H1 (cell line): ENCODE data around the gene AHDC1. TPM values are rescaled to one million over a fixed set of nuclear protein-coding genes. Genes with fewer than 3 reads are reported as not detected.

ENCODE experiments used
- CTCF ChIA-PET: fragments of 300-600 bp; sonication (Branson Sonifier 250); formaldehyde crosslinking; loops from one replicate; lab custom pipeline; 2021; ENCODE audit not compliant: partially characterized antibody; lab: Charles Lee
- POLR2A ChIA-PET: fragments of 300-600 bp; sonication (Branson Sonifier 250); formaldehyde crosslinking; loops from one replicate; lab custom pipeline; 2021; ENCODE audit warnings: inconsistent platforms; ENCODE audit not compliant: partially characterized antibody; lab: Charles Lee
- DNase-seq, 2 experiments: peaks; one replicate each; pipeline versions ENCODE4 v3.0.0 to v3.0.0-alpha.2; 2010 to 2022; ENCODE audit warnings: low spot score in 2 of 2, low read depth in 1 of 2, mixed read lengths in 1 of 2
- FAIRE-seq: peaks from 2 replicates; lab custom pipeline; 2011; peaks lifted over from hg19 to GRCh38; lab: Jason Lieb, UNC
- H2AFZ ChIP-seq: 2 replicates; pipeline ENCODE4 v1.8.1; 2012; ENCODE audit warnings: low read length, inconsistent platforms
- H2AK5ac ChIP-seq: 2 replicates; pipeline ENCODE4 v1.6.1; 2013; ENCODE audit warnings: low read depth, low read length
- H2BK120ac ChIP-seq: replicated peaks from 2 replicates; pipeline ENCODE3; 2013; ENCODE audit warnings: low read depth, low read length, inconsistent platforms
- H2BK12ac ChIP-seq: 2 replicates; pipeline ENCODE4 v1.6.1; 2013; ENCODE audit warnings: low read depth, low read length
- H2BK15ac ChIP-seq: 2 replicates; pipeline ENCODE4 v1.6.1; 2013; ENCODE audit warnings: low read length
- H2BK20ac ChIP-seq: 2 replicates; pipeline ENCODE4 v1.6.1; 2013; ENCODE audit warnings: low read length
- H2BK5ac ChIP-seq: 2 replicates; pipeline ENCODE4 v1.6.1; 2013; ENCODE audit warnings: low read depth, low read length
- H3K14ac ChIP-seq: 2 replicates; pipeline ENCODE4 v1.6.1; 2013; ENCODE audit warnings: inconsistent platforms; ENCODE audit not compliant: insufficient read length
- H3K18ac ChIP-seq: 2 replicates; pipeline ENCODE4 v1.6.1; 2013; ENCODE audit warnings: low read length; ENCODE audit errors: extremely low read depth
- H3K23ac ChIP-seq: 2 replicates; pipeline ENCODE4 v1.6.1; 2013; ENCODE audit warnings: inconsistent platforms; ENCODE audit not compliant: insufficient read length
- H3K23me2 ChIP-seq: 2 replicates; pipeline ENCODE4 v1.6.1; 2013; ENCODE audit warnings: low read depth, low read length
- H3K27ac ChIP-seq: 2 replicates; pipeline ENCODE4 v1.6.1; 2011; ENCODE audit warnings: low read depth, low read length, inconsistent platforms
- H3K27me3 ChIP-seq, 4 experiments: replicated peaks in 1 of 4; 1 replicate in 1 of 4; 2 replicates in 3 of 4; pipeline versions ENCODE4 v1.6.1 to v1.8.1; 2011 to 2013; ENCODE audit warnings: low read length in 3 of 4, mild to moderate bottlenecking in 3 of 4, inconsistent platforms in 2 of 4, mixed read lengths in 2 of 4, moderate library complexity in 1 of 4; ENCODE audit not compliant: control insufficient read depth in 3 of 4, insufficient read depth in 3 of 4; ENCODE audit errors: extremely low read depth in 1 of 4
- H3K36me3 ChIP-seq, 4 experiments: 2 replicates each; pipeline versions ENCODE4 v1.6.1 to v1.8.1; 2011 to 2013; ENCODE audit warnings: mild to moderate bottlenecking in 4 of 4, low read length in 3 of 4, moderate library complexity in 2 of 4, control low read depth in 1 of 4, inconsistent platforms in 1 of 4; ENCODE audit not compliant: insufficient read depth in 4 of 4, control insufficient read depth in 2 of 4
- H3K4ac ChIP-seq: replicated peaks from 2 replicates; pipeline ENCODE3; 2013; ENCODE audit warnings: low read length, low read depth, mixed read lengths, inconsistent platforms; ENCODE audit not compliant: insufficient read length
- H3K4me1 ChIP-seq, 4 experiments: replicated peaks in 1 of 4; 1 replicate in 1 of 4; 2 replicates in 3 of 4; pipeline versions ENCODE4 v1.6.1 to v1.8.1; 2011 to 2013; ENCODE audit warnings: low read length in 3 of 4, inconsistent platforms in 2 of 4, mixed read lengths in 1 of 4; ENCODE audit not compliant: insufficient read depth in 4 of 4, control insufficient read depth in 3 of 4
- H3K4me2 ChIP-seq, 2 experiments: 2 replicates each; pipeline versions ENCODE4 v1.6.1 to v1.8.1; 2011 to 2013; ENCODE audit warnings: low read depth in 2 of 2, low read length in 2 of 2, control low read depth in 1 of 2, inconsistent platforms in 1 of 2, mild to moderate bottlenecking in 1 of 2; ENCODE audit not compliant: insufficient read depth in 1 of 2
- H3K4me3 ChIP-seq, 4 experiments: fragments of 200-600, 300-600 bp in 1 of 4; sonication (generic), shearing (Covaris generic), sonication (Bioruptor Twin) in 1 of 4; 2 replicates each; pipeline versions ENCODE4 v1.5.1 to v1.8.1; 2011 to 2016; ENCODE audit warnings: low read length in 4 of 4, low read depth in 3 of 4, control low read depth in 2 of 4, inconsistent platforms in 2 of 4, mild to moderate bottlenecking in 2 of 4, mixed read lengths in 1 of 4, moderate library complexity in 1 of 4; ENCODE audit not compliant: insufficient read depth in 2 of 4; ENCODE audit errors: extremely low read depth in 1 of 4
- H3K56ac ChIP-seq: replicated peaks from 2 replicates; pipeline ENCODE3; 2013; ENCODE audit warnings: low read depth, mild to moderate bottlenecking, mixed read lengths, low read length, inconsistent platforms; ENCODE audit not compliant: insufficient read length
- H3K79me1 ChIP-seq: 2 replicates; pipeline ENCODE4 v1.6.1; 2013; ENCODE audit warnings: low read depth, low read length, control low read depth
- H3K79me2 ChIP-seq, 2 experiments: 2 replicates each; pipeline versions ENCODE4 v1.6.1 to v1.8.1; 2012 to 2013; ENCODE audit warnings: low read length in 2 of 2, mild to moderate bottlenecking in 2 of 2, inconsistent platforms in 1 of 2; ENCODE audit not compliant: insufficient read depth in 2 of 2, control insufficient read depth in 1 of 2
- H3K9ac ChIP-seq, 4 experiments: replicated peaks in 1 of 4; 1 replicate in 1 of 4; 2 replicates in 3 of 4; pipeline versions ENCODE4 v1.6.1 to v1.8.1; 2011 to 2013; ENCODE audit warnings: low read depth in 3 of 4, low read length in 3 of 4, control low read depth in 2 of 4, mild to moderate bottlenecking in 2 of 4, moderate library complexity in 2 of 4, inconsistent platforms in 1 of 4; ENCODE audit errors: extremely low read depth in 1 of 4
- H3K9me3 ChIP-seq, 2 experiments: 2 replicates each; pipeline versions ENCODE4 v1.6.1 to v1.8.1; 2012 to 2013; ENCODE audit warnings: mild to moderate bottlenecking in 2 of 2, moderate library complexity in 2 of 2, control low read depth in 1 of 2, inconsistent platforms in 1 of 2, low read depth in 1 of 2, low read length in 1 of 2, mixed read lengths in 1 of 2; ENCODE audit not compliant: insufficient read depth in 2 of 2
- H4K20me1 ChIP-seq, 2 experiments: replicated peaks in 1 of 2; 2 replicates each; pipeline versions ENCODE3 to v1.8.1; 2011 to 2013; ENCODE audit warnings: inconsistent platforms in 2 of 2, low read length in 2 of 2, mild to moderate bottlenecking in 1 of 2; ENCODE audit not compliant: insufficient read depth in 2 of 2, control insufficient read depth in 1 of 2
- H4K5ac ChIP-seq: 2 replicates; pipeline ENCODE4 v1.6.1; 2013; ENCODE audit warnings: low read length, low read depth, mixed read lengths, inconsistent platforms; ENCODE audit not compliant: insufficient read length
- H4K8ac ChIP-seq: 2 replicates; pipeline ENCODE4 v1.8.0; 2013; ENCODE audit warnings: mild to moderate bottlenecking, moderate library complexity, low read length, inconsistent platforms; ENCODE audit not compliant: insufficient read depth; ENCODE audit errors: extremely low read depth
- H4K91ac ChIP-seq: replicated peaks from 2 replicates; pipeline ENCODE3; 2013; ENCODE audit warnings: low read length, mixed read lengths, inconsistent platforms; ENCODE audit not compliant: insufficient read length
- BACH1 ChIP-seq: IDR thresholded peaks from 2 replicates; pipeline ENCODE4 v1.6.1; 2012; ENCODE audit warnings: low read length, improper control_type of control experiment
- CHD1 ChIP-seq: IDR thresholded peaks from 2 replicates; pipeline ENCODE4 v1.6.1; 2012; ENCODE audit warnings: low read depth, low read length, improper control_type of control experiment
- E2F6 ChIP-seq: IDR thresholded peaks from 2 replicates; pipeline ENCODE4 v1.6.1; 2012; ENCODE audit warnings: inconsistent platforms
- KDM1A ChIP-seq: fragments of 200-600, 300-600 bp; sonication (generic); IDR thresholded peaks from 2 replicates; pipeline ENCODE4 v1.7.1; 2016; ENCODE audit warnings: mild to moderate bottlenecking, low read length, borderline replicate concordance
- KDM5A ChIP-seq: fragments of 200-600 bp; IDR thresholded peaks from 2 replicates; pipeline ENCODE4 v1.7.1; 2012; ENCODE audit warnings: mild to moderate bottlenecking, low read length, inconsistent platforms, mixed read lengths
- MAX ChIP-seq: IDR thresholded peaks from 2 replicates; pipeline ENCODE4 v1.6.1; 2012; ENCODE audit warnings: inconsistent platforms
- PHF8 ChIP-seq: fragments of 200-600 bp; sonication (generic); conservative IDR thresholded peaks from 2 replicates; pipeline ENCODE4 v1.7.1; 2012; ENCODE audit warnings: low read depth, mild to moderate bottlenecking, inconsistent platforms, low read length, moderate library complexity
- RBBP5 ChIP-seq: IDR thresholded peaks from 2 replicates; pipeline ENCODE4 v1.7.1; 2012; ENCODE audit warnings: low read depth, mild to moderate bottlenecking, inconsistent platforms, low read length, moderate library complexity, borderline replicate concordance
- RFX5 ChIP-seq: IDR thresholded peaks from 2 replicates; pipeline ENCODE4 v1.6.1; 2011; ENCODE audit warnings: low read depth, low read length, improper control_type of control experiment, borderline replicate concordance
- RNF2 ChIP-seq: fragments of 200-900, 300-1000 bp; sonication (generic); IDR thresholded peaks from 2 replicates; pipeline ENCODE4 v1.7.1; 2016; ENCODE audit warnings: borderline replicate concordance, low read depth, mild to moderate bottlenecking, antibody characterized with exemption, low read length; ENCODE audit not compliant: poor library complexity, severe bottlenecking; ENCODE audit errors: missing control alignments
- SP1 ChIP-seq: IDR thresholded peaks from 2 replicates; pipeline ENCODE4 v1.6.1; 2011; ENCODE audit warnings: low read depth, low read length
- ZNF274 ChIP-seq: IDR thresholded peaks from 2 replicates; pipeline ENCODE4 v1.7.0; 2012; ENCODE audit warnings: low read length, borderline replicate concordance; ENCODE audit errors: extremely low read depth
- WGBS, 2 experiments: shearing (Covaris generic) in 1 of 2; methylation state at CpG; one replicate each; pipeline versions ENCODE4 v1.1.6 to v1.1.7; 2013 to 2015; ENCODE audit warnings: low lambda C conversion rate in 2 of 2, mixed read lengths in 2 of 2, inconsistent platforms in 1 of 2, low coverage in 1 of 2, missing lambda C conversion rate in 1 of 2; ENCODE audit not compliant: insufficient replicate concordance in 2 of 2, insufficient coverage in 1 of 2, insufficient read length in 1 of 2; ENCODE audit errors: extremely low coverage in 1 of 2, missing lambda C conversion rate in 1 of 2; 5-methylcytosine and 5-hydroxymethylcytosine counted together
- polyA plus RNA-seq, 7 experiments: library from polyadenylated mRNA; depleted of rRNA in 3 of 7; stranded (reverse) in 5 of 7; unstranded in 2 of 7; fragments of >200 nt in 5 of 7; fragments of 200-250 nt in 2 of 7; gene quantifications; 1 replicate in 5 of 7; 2 replicates in 1 of 7; 4 replicates in 1 of 7; pipeline versions ENCODE4 v1.2.1 to v1.2.3, GENCODE V29; 2011 to 2013; ENCODE audit warnings: missing spikeins in 2 of 7, mixed read lengths in 2 of 7
- total RNA-seq: library from RNA; stranded (reverse); fragmentation: NEBNext Ultra II Directional; extraction: Animal tissue kit (Norgen Biotek cat#: 25700); gene quantifications from 2 replicates; pipeline ENCODE4 v1.2.1, GENCODE V29; 2021

AHDC1 gene
- total and polyA plus RNA-seq, 2 of the 8 experiments (the other 6 are each of a cell fraction or from before 2014, with no cell fraction given), result 4.4 to 35.1 TPM

- Histone ChIP-seq H2BK15ac (0 out of 2 replicates have a peak overlapping the region, but pooled peaks have one; percentile 81), H3K23ac (no peak overlapping the region), H3K9ac (no peak overlapping the region), H2BK5ac (no peak overlapping the region), H4K91ac (no peak overlapping the region), H3K18ac (no peak overlapping the region), H3K23me2 (peaks cover 6% of the 10 kb centered on the region; the same call in 1 of the 2 replicates), H3K27ac (no peak overlapping the region), H3K79me1 (no peaks in the 10 kb centered on the region), H2AFZ (no peak overlapping the region), H3K27me3 (peaks cover 19 to 36% (median 31%) of the 10 kb centered on the region in 4 experiments), H3K56ac (no peak overlapping the region), H4K20me1 (no peaks in the 10 kb centered on the region), H3K14ac (no peak overlapping the region), H3K9me3 (no peaks in the 10 kb centered on the region), H2BK12ac (peak overlapping the region; percentile 84; the same call in 1 of the 2 replicates), H3K4me3 (peak overlapping the region; percentile 31 to 62 (median 52)), H4K8ac (peak overlapping the region; percentile 6; the same call in 1 of the 2 replicates), H3K4me1 (peaks cover 0 to 11% (median 3%) of the 10 kb centered on the region in 4 experiments; a peak in 6 of 7 replicates), H2AK5ac (peak overlapping the region; percentile 20; the same call in 1 of the 2 replicates), H2BK20ac (no peak overlapping the region), H3K4me2 (peak overlapping the region; percentile 57 to 69), H2BK120ac (no peak overlapping the region), H3K79me2 (no peaks in the 10 kb centered on the region), H3K4ac (no peak overlapping the region), H4K5ac (no peak overlapping the region), H3K36me3 (no peaks in the 10 kb centered on the region)
- TF ChIP-seq RFX5 (no peak), RBBP5 (no peak), SP1 (no peak), MAX (no peak), BACH1 (no peak), KDM1A (no peak), PHF8 (no peak), KDM5A (no peak), CHD1 (no peak), ZNF274 (no peak), RNF2 (no peak), E2F6 (no peak)
- ChIA-PET POLR2A (interaction anchor here (1.0 kb wide), 1 partner anchor 13 kb away, joined by 3 read pairs; no protein-coding TSS in a partner anchor), CTCF (interaction anchor here (0.6 to 3.0 kb wide), 4 partner anchors 10 to 29 kb away, joined by 3 to 10 read pairs (median 4); no protein-coding TSS in a partner anchor)
- WGBS, 2 experiments, result 45% methylated on average over 10 of the region's 17 CpGs; no CpG with 5 or more reads in 1 of the 2 experiments
- FAIRE-seq (no peak), DNase-seq (no peak)
Observed at GRCh38 chr1:27633640-27634176, 29.8 kb upstream of the AHDC1 start.
